IgD-negative memory B cell (primary cell): ENCODE data around the gene HCFC2. TPM values are rescaled to one million over a fixed set of nuclear protein-coding genes. Genes with fewer than 3 reads are reported as not detected.
"Not testable (repeated sequence)": the region's sequence is repeated elsewhere in the genome, so short reads cannot be mapped to it uniquely, and the experiment has no call there.

Experiments
- H3K27ac Mint-ChIP-seq, 3 donors: one replicate each; pipeline ENCODE4 v1.8.0; 2020 to 2022; ENCODE audit warnings: mild to moderate bottlenecking in 3 of 3, mixed read lengths in 3 of 3, moderate library complexity in 1 of 3
- H3K27me3 Mint-ChIP-seq: one replicate; pipeline ENCODE4 v1.8.0; 2021; ENCODE audit warnings: mixed read lengths
- H3K36me3 Mint-ChIP-seq: one replicate; pipeline ENCODE4 v1.8.0; 2020; ENCODE audit warnings: mild to moderate bottlenecking, mixed read lengths
- H3K4me1 Mint-ChIP-seq, 3 donors: one replicate each; pipeline ENCODE4 v1.8.0; 2020 to 2022; ENCODE audit warnings: mixed read lengths in 3 of 3, mild to moderate bottlenecking in 1 of 3
- H3K4me3 Mint-ChIP-seq, 4 donors: one replicate each; pipeline ENCODE4 v1.8.0; 2020 to 2022; ENCODE audit warnings: mild to moderate bottlenecking in 4 of 4, mixed read lengths in 4 of 4, moderate library complexity in 3 of 4
- H3K9me3 Mint-ChIP-seq, 3 donors: one replicate each; pipeline ENCODE4 v1.8.0; 2020 to 2021; ENCODE audit warnings: mixed read lengths in 3 of 3, mild to moderate bottlenecking in 1 of 3
- polyA plus RNA-seq: library from polyadenylated mRNA; unstranded; fragments of 300-500 nt; fragmentation: Illumina TruSeq; gene quantifications from one replicate; pipeline ENCODE4 v1.2.3, GENCODE V29; 2021

Gene HCFC2
- polyA plus RNA-seq, 1 donor from 2014 or later, result 7.4 TPM

DNA sequence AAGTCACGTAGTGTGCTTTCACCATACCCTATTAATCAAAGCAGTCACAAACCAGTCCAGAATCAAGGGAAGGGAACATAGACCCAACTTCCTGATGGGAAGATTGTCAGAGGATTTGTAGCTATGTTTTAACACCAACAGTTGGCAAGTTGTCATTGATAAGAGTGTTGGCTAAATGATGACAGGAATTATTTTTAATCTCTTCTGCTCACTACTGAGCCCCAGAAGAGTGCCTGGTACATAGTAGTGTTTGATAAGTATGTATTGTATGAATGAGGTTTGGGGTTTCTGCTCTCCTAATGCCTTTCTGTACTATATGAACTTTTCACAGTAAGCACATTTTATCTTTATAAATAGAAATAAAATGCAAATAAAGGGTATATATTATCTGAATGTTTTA, 14.7 kb downstream of the HCFC2 start:
- Mint-ChIP-seq H3K4me3 (no peak overlapping the region), H3K36me3 (peaks cover 5% of the 10 kb centered on the region), H3K27me3 (no peaks in the 10 kb centered on the region), H3K27ac (no peak overlapping the region), H3K9me3 (no peaks in the 10 kb centered on the region), H3K4me1 (peaks cover 0 to 3% (median 0%) of the 10 kb centered on the region in 3 donors)

DNA sequence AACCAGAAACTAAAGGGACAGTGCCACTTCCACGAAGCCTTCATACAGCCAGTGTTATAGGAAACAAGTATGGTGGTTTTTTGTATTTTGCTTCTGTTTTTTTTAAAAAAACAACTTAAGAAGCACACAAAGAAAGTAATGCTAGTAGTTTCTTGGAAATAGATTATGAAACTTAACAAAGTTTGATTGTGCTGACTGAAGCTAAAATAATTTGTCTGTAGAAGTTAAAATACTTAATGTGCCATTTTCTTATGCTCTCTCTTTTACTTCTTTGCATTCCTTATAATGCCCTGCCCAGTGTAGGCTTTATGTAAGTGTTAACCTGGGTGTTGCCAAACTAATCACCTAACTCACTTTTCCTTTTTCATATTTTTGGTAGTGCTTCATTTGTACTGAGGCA, 16.4 kb downstream of the HCFC2 start:
- no peaks in the 10 kb centered on the region for H3K9me3 Mint-ChIP-seq
- H3K27ac Mint-ChIP-seq, result no peak overlapping the region
- H3K4me3 Mint-ChIP-seq, result no peak overlapping the region
- H3K36me3 Mint-ChIP-seq, result peaks cover 11% of the 10 kb centered on the region
- H3K27me3 Mint-ChIP-seq, result no peaks in the 10 kb centered on the region
- peaks cover 0 to 4% (median 0%) of the 10 kb centered on the region in 3 donors for H3K4me1 Mint-ChIP-seq

DNA sequence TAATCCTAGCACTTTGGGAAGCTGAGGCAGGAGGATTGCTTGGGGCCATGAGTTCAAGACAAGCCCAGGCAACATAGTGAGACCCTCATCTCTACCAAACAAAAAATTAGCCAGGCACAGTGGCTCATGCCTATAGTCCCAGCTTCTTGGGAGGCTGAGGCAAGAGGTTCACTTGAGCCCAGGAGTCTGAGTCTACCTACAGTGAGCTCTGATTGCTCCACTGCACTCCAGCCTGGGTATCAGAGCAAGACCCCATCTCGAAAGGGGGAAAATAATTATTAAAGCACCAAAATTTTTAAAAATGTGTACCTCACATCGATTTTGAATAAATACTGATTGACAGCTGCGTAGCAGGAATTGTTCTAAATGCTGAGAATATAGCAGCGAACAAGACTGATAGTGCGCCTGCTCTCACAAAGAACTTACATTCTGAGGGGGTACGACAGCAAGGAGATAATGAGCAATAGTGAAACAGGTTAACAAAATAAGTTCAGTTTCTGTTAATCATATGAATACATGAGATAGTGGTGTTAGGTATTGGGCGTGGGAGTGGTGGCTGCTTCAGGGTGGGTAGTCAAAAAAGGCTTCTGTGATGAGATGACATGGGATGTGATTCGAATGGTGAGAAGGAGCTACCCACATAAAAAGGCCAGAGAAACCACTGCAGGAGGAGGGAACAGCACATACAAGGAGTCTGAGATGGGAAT, 19.6 kb downstream of the HCFC2 start:
- Mint-ChIP-seq H3K4me3 (no peak overlapping the region), H3K36me3 (peaks cover 7% of the 10 kb centered on the region), H3K4me1 (peaks cover 0 to 2% (median 0%) of the 10 kb centered on the region in 3 donors), H3K27ac (no peak overlapping the region), H3K9me3 (no peaks in the 10 kb centered on the region), H3K27me3 (no peaks in the 10 kb centered on the region)

- Mint-ChIP-seq H3K36me3 (no peaks in the 10 kb centered on the region), H3K27ac (peak overlapping the region in 1 of 3 donors; percentile 10), H3K9me3 (no peaks in the 10 kb centered on the region), H3K4me1 (no peaks in the 10 kb centered on the region), H3K4me3 (no peak overlapping the region), H3K27me3 (no peaks in the 10 kb centered on the region)
Measured at GRCh38 chr12:104090685-104091084, 26.4 kb downstream of the HCFC2 start.

- Mint-ChIP-seq H3K27ac (no peak overlapping the region), H3K36me3 (no peaks in the 10 kb centered on the region), H3K4me3 (no peak overlapping the region), H3K4me1 (no peaks in the 10 kb centered on the region), H3K9me3 (no peaks in the 10 kb centered on the region), H3K27me3 (no peaks in the 10 kb centered on the region)
Measured at GRCh38 chr12:104091136-104091535, 26.8 kb downstream of the HCFC2 start.

GRCh38 chr12:104094284-104094683, 30.0 kb downstream of the HCFC2 start:
- H3K36me3 Mint-ChIP-seq, result peaks cover 1% of the 10 kb centered on the region

GRCh38 chr12:104095289-104095688, 31.0 kb downstream of the HCFC2 start:
- peaks cover 1% of the 10 kb centered on the region for H3K36me3 Mint-ChIP-seq
- H3K9me3 Mint-ChIP-seq, result no peaks in the 10 kb centered on the region
- no peak overlapping the region for H3K4me3 Mint-ChIP-seq
- no peak overlapping the region for H3K27ac Mint-ChIP-seq
- no peaks in the 10 kb centered on the region for H3K4me1 Mint-ChIP-seq
- no peaks in the 10 kb centered on the region for H3K27me3 Mint-ChIP-seq

More at GRCh38 chr12:104094284-104094683, 30.0 kb downstream of the HCFC2 start:
- no peak overlapping the region for H3K4me3 Mint-ChIP-seq
- H3K9me3 Mint-ChIP-seq, result no peaks in the 10 kb centered on the region
- no peaks in the 10 kb centered on the region for H3K4me1 Mint-ChIP-seq
- H3K27me3 Mint-ChIP-seq, result no peaks in the 10 kb centered on the region
- H3K27ac Mint-ChIP-seq, result no peak overlapping the region

GRCh38 chr12:104097954-104098353, 33.6 kb downstream of the HCFC2 start:
- Mint-ChIP-seq H3K27ac (peak overlapping the region in 1 of 3 donors; percentile 23), H3K36me3 (peaks cover 6% of the 10 kb centered on the region)

GRCh38 chr12:104105461-104105860, 41.1 kb downstream of the HCFC2 start:
- H3K27ac Mint-ChIP-seq, result no peak overlapping the region

More at GRCh38 chr12:104097954-104098353, 33.6 kb downstream of the HCFC2 start:
- no peaks in the 10 kb centered on the region for H3K27me3 Mint-ChIP-seq
- no peaks in the 10 kb centered on the region for H3K4me1 Mint-ChIP-seq
- H3K4me3 Mint-ChIP-seq, result no peak overlapping the region
- H3K9me3 Mint-ChIP-seq, result no peaks in the 10 kb centered on the region

GRCh38 chr12:104106965-104107364, 42.6 kb downstream of the HCFC2 start:
- H3K27ac Mint-ChIP-seq, result no peak overlapping the region

More at GRCh38 chr12:104105461-104105860, 41.1 kb downstream of the HCFC2 start:
- Mint-ChIP-seq H3K27me3 (no peaks in the 10 kb centered on the region), H3K9me3 (no peaks in the 10 kb centered on the region), H3K4me1 (peaks cover 3 to 10% (median 7%) of the 10 kb centered on the region in 3 donors), H3K36me3 (peaks cover 6% of the 10 kb centered on the region), H3K4me3 (no peak overlapping the region)

DNA sequence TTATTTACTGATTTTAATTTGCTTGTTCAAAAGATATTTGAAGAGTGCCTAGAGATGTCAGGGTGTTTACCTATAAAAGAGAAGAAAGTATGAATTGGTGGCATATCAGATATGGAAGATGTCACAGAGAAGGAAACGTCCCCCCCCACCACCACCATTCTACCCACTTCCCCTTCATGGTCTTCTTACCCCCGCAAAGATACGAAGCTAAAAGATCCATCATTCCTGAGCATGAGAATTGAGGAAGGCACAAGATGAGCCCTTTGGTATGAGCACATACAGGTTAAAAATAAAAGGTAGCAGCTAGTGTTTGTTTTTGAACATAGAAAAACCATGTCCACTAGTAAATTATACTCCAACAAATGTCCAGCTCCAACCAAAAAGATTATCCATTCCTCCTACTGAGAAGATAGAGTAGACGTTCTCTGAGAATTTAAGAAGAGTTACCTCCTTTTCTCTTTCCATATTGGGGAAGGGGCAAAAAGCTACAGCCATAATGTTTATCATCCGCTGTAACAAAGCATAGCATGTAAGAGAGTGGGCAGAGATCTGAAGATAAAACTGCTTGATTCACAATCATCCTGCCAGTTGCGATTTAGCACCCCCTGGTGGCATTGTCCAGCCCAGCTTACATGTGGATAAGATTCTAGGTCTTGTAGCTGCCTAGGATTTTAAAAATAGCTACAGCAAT, 44.6 kb downstream of the HCFC2 start:
- Mint-ChIP-seq H3K4me1 (peaks cover 6 to 11% (median 10%) of the 10 kb centered on the region in 3 donors), H3K27me3 (no peaks in the 10 kb centered on the region), H3K27ac (peak overlapping the region in 1 of 3 donors; percentile 79), H3K9me3 (no peaks in the 10 kb centered on the region), H3K4me3 (peak overlapping the region in 1 of 4 donors; percentile 8), H3K36me3 (peaks cover 3% of the 10 kb centered on the region)

More at GRCh38 chr12:104106965-104107364, 42.6 kb downstream of the HCFC2 start:
- H3K4me3 Mint-ChIP-seq, result no peak overlapping the region
- H3K9me3 Mint-ChIP-seq, result no peaks in the 10 kb centered on the region
- H3K27me3 Mint-ChIP-seq, result no peaks in the 10 kb centered on the region
- H3K4me1 Mint-ChIP-seq, result peaks cover 6 to 11% (median 10%) of the 10 kb centered on the region in 3 donors
- peaks cover 3% of the 10 kb centered on the region for H3K36me3 Mint-ChIP-seq

DNA sequence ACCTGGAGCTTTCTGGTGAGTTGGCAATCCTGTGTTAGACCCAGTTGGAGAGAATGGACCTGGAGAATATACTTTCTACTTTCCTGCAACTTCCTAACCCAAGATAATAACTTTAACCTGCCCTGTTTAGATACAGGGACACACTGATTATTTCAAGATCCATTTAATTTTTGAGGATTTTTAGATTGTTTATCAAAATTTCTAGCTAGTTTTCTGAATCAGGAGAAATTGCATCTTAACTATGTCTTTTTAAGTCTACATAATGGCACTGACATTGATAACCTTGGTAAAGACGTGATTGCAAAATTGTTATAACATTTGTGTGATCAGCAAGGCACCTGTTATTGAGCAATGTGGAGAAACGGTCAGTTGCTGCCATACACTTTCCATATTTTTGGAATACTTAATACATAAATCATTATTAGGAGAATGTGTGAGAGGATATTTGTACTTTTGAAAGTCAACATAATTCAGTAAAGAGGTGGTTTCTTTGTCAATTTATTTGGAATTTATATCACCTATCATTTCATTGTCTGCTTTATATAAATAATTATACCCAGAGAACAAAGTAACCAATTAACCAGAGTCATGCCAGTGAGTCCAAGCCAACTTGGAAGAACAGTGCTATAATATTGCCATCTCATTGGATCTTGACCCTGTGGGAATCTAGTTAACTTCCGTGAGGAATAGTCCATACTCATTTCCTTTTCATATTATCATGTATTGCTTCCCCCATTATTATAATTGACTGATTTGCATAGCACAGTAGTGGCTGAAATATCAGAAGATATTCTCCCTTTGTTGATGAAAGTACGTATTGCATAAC, 45.3 kb downstream of the HCFC2 start:
- peaks cover 3% of the 10 kb centered on the region for H3K36me3 Mint-ChIP-seq
- peak overlapping the region in 1 of 3 donors; percentile 79 for H3K27ac Mint-ChIP-seq
- H3K4me3 Mint-ChIP-seq, result no peak overlapping the region
- no peaks in the 10 kb centered on the region for H3K9me3 Mint-ChIP-seq
- H3K4me1 Mint-ChIP-seq, result peaks cover 8 to 11% (median 10%) of the 10 kb centered on the region in 3 donors
- no peaks in the 10 kb centered on the region for H3K27me3 Mint-ChIP-seq

- not testable (repeated sequence) for H3K9me3 Mint-ChIP-seq, H3K4me3 Mint-ChIP-seq, H3K4me1 Mint-ChIP-seq, H3K27me3 Mint-ChIP-seq, H3K36me3 Mint-ChIP-seq
- peak overlapping the region in 1 of 3 donors; percentile 26 for H3K27ac Mint-ChIP-seq
Measured at GRCh38 chr12:104114834-104115586, 50.7 kb downstream of the HCFC2 start.

- H3K36me3 Mint-ChIP-seq, result peaks cover 2% of the 10 kb centered on the region
- H3K4me1 Mint-ChIP-seq, result peaks cover 0 to 6% (median 5%) of the 10 kb centered on the region in 3 donors
- no peaks in the 10 kb centered on the region for H3K9me3 Mint-ChIP-seq
- H3K27ac Mint-ChIP-seq, result no peak overlapping the region
- no peaks in the 10 kb centered on the region for H3K27me3 Mint-ChIP-seq
- no peak overlapping the region for H3K4me3 Mint-ChIP-seq
Measured at GRCh38 chr12:104115587-104115975, 51.2 kb downstream of the HCFC2 start.
